ENCODE results near the gene MSANTD2.

The MSANTD2 gene

GRCh38 chr11:124762105-124762623, 38.0 kb downstream of the MSANTD2 start, which contains the start of gene ESAM:
ESAM (minus strand) TSS chr11:124762290; CDS start chr11:124762154, 136 bp downstream.
- H3K27me3 ChIP-seq (ENCODE audit: insufficient read depth, low read depth, severe bottlenecking): no peaks in the 10 kb centered on the region
- peak within 1 kb of the TSS; percentile 78 for H3K4me3 ChIP-seq (ENCODE audit: low read depth, low read length)
- no peaks in the 10 kb centered on the region for H3K36me3 ChIP-seq
- no peak; the same call in 1 of the 2 replicates for TF ChIP-seq CTCF (IDR thresholded peaks at IDR 0.05; ENCODE audit: low read depth, low read length)
- peak; percentile 71 for DNase-seq
- H3K9me3 ChIP-seq (ENCODE audit: severe bottlenecking): no peaks in the 10 kb centered on the region
- peak within 1 kb of the TSS; percentile 49; the same call in 1 of the 2 replicates for H3K27ac ChIP-seq

GRCh38 chr11:124761301-124762104, 38.7 kb downstream of the MSANTD2 start:
- no peaks in the 10 kb centered on the region for H3K9me3 ChIP-seq (ENCODE audit: severe bottlenecking)
- peak overlapping the region; percentile 33; the same call in 1 of the 2 replicates for H3K27ac ChIP-seq
- peak; percentile 16; the same call in 1 of the 2 replicates for TF ChIP-seq CTCF (IDR thresholded peaks at IDR 0.05; ENCODE audit: low read depth, low read length)
- no peaks in the 10 kb centered on the region for H3K36me3 ChIP-seq
- H3K27me3 ChIP-seq (ENCODE audit: insufficient read depth, low read depth, severe bottlenecking): no peaks in the 10 kb centered on the region
- peak overlapping the region; percentile 58 for H3K4me3 ChIP-seq (ENCODE audit: low read depth, low read length)
- peak; percentile 68 for DNase-seq

- no peak overlapping the region for H3K4me3 ChIP-seq (ENCODE audit: low read depth, low read length)
- H3K36me3 ChIP-seq: no peaks in the 10 kb centered on the region
- H3K9me3 ChIP-seq (ENCODE audit: severe bottlenecking): no peaks in the 10 kb centered on the region
- no peak overlapping the region for H3K27ac ChIP-seq
- H3K27me3 ChIP-seq (ENCODE audit: insufficient read depth, low read depth, severe bottlenecking): no peaks in the 10 kb centered on the region
- TF ChIP-seq CTCF (IDR thresholded peaks at IDR 0.05; ENCODE audit: low read depth, low read length): no peak
- no peak for DNase-seq
These were observed 39.4 kb downstream of the MSANTD2 start for GRCh38 chr11:124760806-124761205.

GRCh38 chr11:124760205-124760652, 40.0 kb downstream of the MSANTD2 start:
- no peak for DNase-seq
- Histone ChIP-seq H3K9me3 (ENCODE audit: severe bottlenecking) (no peaks in the 10 kb centered on the region), H3K27me3 (ENCODE audit: insufficient read depth, low read depth, severe bottlenecking) (no peaks in the 10 kb centered on the region), H3K27ac (no peak overlapping the region), H3K4me3 (ENCODE audit: low read depth, low read length) (no peak overlapping the region), H3K36me3 (no peaks in the 10 kb centered on the region)
- no peak for TF ChIP-seq CTCF (IDR thresholded peaks at IDR 0.05; ENCODE audit: low read depth, low read length)

- Histone ChIP-seq H3K36me3 (no peaks in the 10 kb centered on the region), H3K9me3 (ENCODE audit: severe bottlenecking) (no peaks in the 10 kb centered on the region), H3K27me3 (ENCODE audit: insufficient read depth, low read depth, severe bottlenecking) (no peaks in the 10 kb centered on the region), H3K27ac (no peak overlapping the region), H3K4me3 (ENCODE audit: low read depth, low read length) (no peak overlapping the region)
- no peak for DNase-seq
- TF ChIP-seq CTCF (IDR thresholded peaks at IDR 0.05; ENCODE audit: low read depth, low read length): no peak
These were observed 40.7 kb downstream of the MSANTD2 start for GRCh38 chr11:124759266-124760204.

Data from WERI-Rb-1 (cell line).